Smooth muscle cell (in vitro differentiated cells): ENCODE data around the gene LRRC42. TPM values are rescaled to one million over a fixed set of nuclear protein-coding genes. Genes with fewer than 3 reads are reported as not detected.

ENCODE experiments used
- DNase-seq: peaks from one replicate; lab custom pipeline; 2025; ENCODE audit not compliant: unreplicated experiment; lab: John Stamatoyannopoulos, UW
- H2AFZ ChIP-seq: fragments of 200-600 bp; sonication (generic); 2 replicates; pipeline ENCODE4 v1.6.0; 2016; ENCODE audit warnings: antibody characterized with exemption, low read depth, mild to moderate bottlenecking
- H3F3A ChIP-seq: fragments of 200-600 bp; sonication (generic); 2 replicates; pipeline ENCODE4 v1.6.0; 2017; ENCODE audit warnings: antibody characterized with exemption, low read depth
- H3K27ac ChIP-seq: fragments of 200-600 bp; sonication (generic); 2 replicates; pipeline ENCODE4 v1.5.1; 2016; ENCODE audit warnings: low read depth, mild to moderate bottlenecking
- H3K27me3 ChIP-seq: fragments of 200-600 bp; sonication (generic); 2 replicates; pipeline ENCODE4 v1.6.1; 2016; ENCODE audit warnings: low read depth, mild to moderate bottlenecking
- H3K36me3 ChIP-seq: fragments of 200-600 bp; sonication (generic); 2 replicates; pipeline ENCODE4 v1.5.1; 2016; ENCODE audit warnings: low read depth
- H3K4me1 ChIP-seq: fragments of 200-600 bp; sonication (generic); 2 replicates; pipeline ENCODE4 v1.5.1; 2016; ENCODE audit warnings: low read depth
- H3K4me2 ChIP-seq: fragments of 200-600 bp; sonication (generic); 2 replicates; pipeline ENCODE4 v1.6.0; 2016; ENCODE audit warnings: mild to moderate bottlenecking
- H3K4me3 ChIP-seq: fragments of 200-600 bp; sonication (generic); 2 replicates; pipeline ENCODE4 v1.5.1; 2016; ENCODE audit warnings: mild to moderate bottlenecking
- H3K79me2 ChIP-seq: fragments of 200-600 bp; sonication (generic); 2 replicates; pipeline ENCODE4 v1.6.0; 2016; ENCODE audit warnings: low read depth, mild to moderate bottlenecking
- H3K9ac ChIP-seq: fragments of 200-600 bp; sonication (generic); 2 replicates; pipeline ENCODE4 v1.6.0; 2016; ENCODE audit warnings: low read depth
- H3K9me3 ChIP-seq: fragments of 200-600 bp; sonication (generic); replicated peaks from 2 replicates; pipeline ENCODE4 v1.5.1; 2016; ENCODE audit warnings: low read depth
- H4K20me1 ChIP-seq: fragments of 200-600 bp; sonication (generic); 2 replicates; pipeline ENCODE4 v1.6.0; 2016; ENCODE audit warnings: low read depth
- WGBS: methylation state at CpG from one replicate; pipeline ENCODE4 v1.1.7; 2016; ENCODE audit warnings: low lambda C conversion rate; 5-methylcytosine and 5-hydroxymethylcytosine counted together
- polyA plus RNA-seq: library from polyadenylated mRNA; unstranded; fragments of >200 nt; fragmentation: Nextera tagmentation; extraction: Ambion mirVana; gene quantifications from 2 replicates; pipeline ENCODE4 v1.2.1, GENCODE V29; 2016
- total RNA-seq: library from RNA; depleted of rRNA; stranded (reverse); fragments of >200 nt; gene quantifications from 2 replicates; pipeline ENCODE4 v1.2.3, GENCODE V29; 2014
- TF ChIP-seq, protein P1 (sequence below): fragments of 200-600 bp; sonication (generic); IDR thresholded peaks from 2 replicates; pipeline ENCODE4 v1.5.1; 2017; ENCODE audit warnings: borderline replicate concordance, mild to moderate bottlenecking, antibody characterized with exemption; ENCODE audit not compliant: insufficient read depth, poor library complexity, severe bottlenecking

Gene LRRC42, protein sequence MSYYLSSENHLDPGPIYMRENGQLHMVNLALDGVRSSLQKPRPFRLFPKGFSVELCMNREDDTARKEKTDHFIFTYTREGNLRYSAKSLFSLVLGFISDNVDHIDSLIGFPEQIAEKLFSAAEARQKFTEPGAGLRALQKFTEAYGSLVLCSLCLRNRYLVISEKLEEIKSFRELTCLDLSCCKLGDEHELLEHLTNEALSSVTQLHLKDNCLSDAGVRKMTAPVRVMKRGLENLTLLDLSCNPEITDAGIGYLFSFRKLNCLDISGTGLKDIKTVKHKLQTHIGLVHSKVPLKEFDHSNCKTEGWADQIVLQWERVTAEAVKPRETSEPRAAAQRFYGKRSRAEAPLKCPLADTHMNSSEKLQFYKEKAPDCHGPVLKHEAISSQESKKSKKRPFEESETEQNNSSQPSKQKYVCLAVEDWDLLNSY
- total RNA-seq (36.5 and 56.2 TPM in 2 replicates), polyA plus RNA-seq (37.0 and 38.0 TPM in 2 replicates)

DNA sequence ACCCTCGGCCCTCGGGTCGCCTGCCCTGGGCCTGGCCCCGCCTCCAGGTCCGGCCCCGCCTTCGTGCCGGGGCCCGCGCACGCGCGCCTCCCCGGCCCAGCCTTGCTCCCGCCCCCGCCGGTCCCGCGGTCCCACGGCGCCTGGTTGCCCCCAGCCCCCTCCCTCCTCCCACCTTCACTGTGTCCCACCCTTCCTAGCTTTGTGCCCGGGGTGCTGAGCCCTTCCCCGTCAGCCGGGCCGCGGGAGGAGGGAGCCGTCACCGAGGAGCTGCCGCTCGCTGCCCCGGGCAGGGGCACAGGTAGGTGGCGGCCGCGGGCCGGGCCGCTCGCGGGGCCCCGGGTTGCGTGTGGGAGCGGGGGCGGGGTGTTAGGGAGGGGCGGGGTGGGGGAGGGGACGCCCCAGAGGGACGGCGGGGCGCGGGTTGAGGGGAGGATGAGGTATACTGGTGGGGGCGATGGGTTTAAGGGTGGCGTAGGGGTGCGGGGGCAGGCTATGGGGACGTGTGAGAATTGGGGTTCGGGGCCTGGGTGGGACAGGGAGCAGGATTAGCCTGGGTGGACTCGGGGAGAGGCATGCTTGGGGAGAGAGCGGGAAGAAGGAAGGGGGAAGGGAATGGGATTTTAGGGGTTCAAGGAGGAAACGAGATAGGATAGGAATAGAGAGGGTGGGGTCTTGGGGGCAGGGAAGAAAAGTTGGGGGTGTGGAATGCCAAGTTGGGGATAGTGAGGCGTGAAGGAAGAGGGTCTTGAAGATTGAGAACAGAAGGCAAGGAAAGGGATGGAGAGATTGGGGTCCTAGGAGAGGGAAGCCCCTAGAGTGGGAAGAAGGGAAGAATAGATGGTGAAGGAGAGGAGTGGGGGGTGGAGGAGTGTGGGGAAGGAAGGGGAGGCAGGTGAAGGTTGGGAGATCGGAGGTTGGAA, at the start of gene LRRC42:
Gene LRRC42, plus strand, starts transcription at position 99 of the 920 bp plus-strand sequence. CDS start 5,650 bp downstream, outside the sequence.
- H3K36me3 ChIP-seq: no peaks in the 10 kb centered on the region
- DNase-seq: no peak
- peak within 1 kb of the TSS; percentile 100 for H3K4me3 ChIP-seq
- TF ChIP-seq, protein P1, sequence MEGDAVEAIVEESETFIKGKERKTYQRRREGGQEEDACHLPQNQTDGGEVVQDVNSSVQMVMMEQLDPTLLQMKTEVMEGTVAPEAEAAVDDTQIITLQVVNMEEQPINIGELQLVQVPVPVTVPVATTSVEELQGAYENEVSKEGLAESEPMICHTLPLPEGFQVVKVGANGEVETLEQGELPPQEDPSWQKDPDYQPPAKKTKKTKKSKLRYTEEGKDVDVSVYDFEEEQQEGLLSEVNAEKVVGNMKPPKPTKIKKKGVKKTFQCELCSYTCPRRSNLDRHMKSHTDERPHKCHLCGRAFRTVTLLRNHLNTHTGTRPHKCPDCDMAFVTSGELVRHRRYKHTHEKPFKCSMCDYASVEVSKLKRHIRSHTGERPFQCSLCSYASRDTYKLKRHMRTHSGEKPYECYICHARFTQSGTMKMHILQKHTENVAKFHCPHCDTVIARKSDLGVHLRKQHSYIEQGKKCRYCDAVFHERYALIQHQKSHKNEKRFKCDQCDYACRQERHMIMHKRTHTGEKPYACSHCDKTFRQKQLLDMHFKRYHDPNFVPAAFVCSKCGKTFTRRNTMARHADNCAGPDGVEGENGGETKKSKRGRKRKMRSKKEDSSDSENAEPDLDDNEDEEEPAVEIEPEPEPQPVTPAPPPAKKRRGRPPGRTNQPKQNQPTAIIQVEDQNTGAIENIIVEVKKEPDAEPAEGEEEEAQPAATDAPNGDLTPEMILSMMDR: peak; percentile 17
- peaks cover 9% of the 10 kb centered on the region for H3K4me1 ChIP-seq
- H3K9ac ChIP-seq: peak within 1 kb of the TSS; percentile 88
- H3K79me2 ChIP-seq: peaks cover 83% of the 10 kb centered on the region
- H4K20me1 ChIP-seq: peaks cover 44% of the 10 kb centered on the region
- no peaks in the 10 kb centered on the region for H3F3A ChIP-seq
- H3K27me3 ChIP-seq: no peaks in the 10 kb centered on the region
- peak within 1 kb of the TSS; percentile 97 for H3K4me2 ChIP-seq
- no peaks in the 10 kb centered on the region for H3K9me3 ChIP-seq
- H2AFZ ChIP-seq: peak within 1 kb of the TSS; percentile 100
- 2% methylated on average over 8 of the region's 58 CpGs for WGBS
- peak within 1 kb of the TSS; percentile 74 for H3K27ac ChIP-seq

DNA sequence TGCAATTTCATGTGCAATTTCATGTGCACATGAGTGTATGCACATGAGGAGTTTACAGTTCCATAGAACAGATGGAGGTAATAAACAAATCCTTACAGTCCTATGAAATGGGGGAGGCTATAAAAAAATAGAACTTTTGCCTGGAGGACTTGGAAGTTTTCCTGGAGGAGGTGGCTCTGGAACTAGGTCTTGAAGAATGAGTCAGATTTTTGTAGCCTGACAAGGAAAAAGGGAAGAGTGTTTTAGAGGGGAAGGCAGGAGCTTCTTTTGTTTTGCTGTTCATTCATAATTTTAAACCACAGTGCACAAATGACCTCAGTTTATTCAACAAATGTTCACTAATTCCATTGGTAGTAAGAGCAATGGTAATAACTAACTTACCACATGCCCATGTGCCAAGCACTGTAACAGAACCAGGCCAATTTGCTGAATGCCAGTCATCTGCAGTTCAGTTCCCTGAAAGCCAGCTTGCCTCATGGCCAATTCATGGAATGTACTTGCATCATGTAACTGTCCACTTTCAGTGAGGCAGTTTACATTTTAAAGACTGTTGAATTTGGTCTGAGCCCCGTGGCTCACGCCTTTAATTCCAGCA, 49.4 kb upstream of the LRRC42 start:
- Histone ChIP-seq H3K36me3 (no peaks in the 10 kb centered on the region), H3K4me2 (peak overlapping the region; percentile 35), H3F3A (no peaks in the 10 kb centered on the region), H2AFZ (no peak overlapping the region), H3K4me1 (no peaks in the 10 kb centered on the region), H3K9me3 (no peaks in the 10 kb centered on the region), H3K27ac (peak overlapping the region; percentile 35), H3K27me3 (no peaks in the 10 kb centered on the region), H3K4me3 (no peak overlapping the region), H4K20me1 (no peaks in the 10 kb centered on the region), H3K79me2 (no peaks in the 10 kb centered on the region), H3K9ac (no peak overlapping the region)
- DNase-seq: no peak
- WGBS: 67% methylated on average over 2 of the region's 2 CpGs
- TF ChIP-seq, protein P1: no peak

DNA sequence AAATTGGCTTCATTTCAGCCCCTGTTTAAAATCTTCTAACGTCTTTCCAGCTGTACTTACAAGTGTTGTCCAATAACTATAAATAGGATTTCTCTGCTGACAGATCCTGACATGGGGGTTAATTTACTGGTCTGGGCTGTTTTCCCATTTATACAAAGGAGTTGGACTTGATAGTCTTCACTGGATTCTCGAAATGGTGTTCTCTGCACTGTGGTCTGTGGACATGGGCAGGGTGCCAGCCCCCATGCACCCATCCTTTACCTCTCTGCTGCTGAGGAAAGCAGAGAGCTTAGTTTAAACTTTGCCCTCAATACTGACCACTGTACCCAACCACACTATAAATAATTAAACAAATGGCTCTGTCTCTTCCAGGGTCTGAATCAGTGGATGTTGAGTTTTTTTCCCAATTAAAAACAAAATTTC, 46.9 kb upstream of the LRRC42 start:
- Histone ChIP-seq H3K4me3 (no peak overlapping the region), H3K27me3 (no peaks in the 10 kb centered on the region), H4K20me1 (no peaks in the 10 kb centered on the region), H2AFZ (no peak overlapping the region), H3K27ac (no peak overlapping the region), H3K36me3 (no peaks in the 10 kb centered on the region), H3K4me2 (no peak overlapping the region), H3K9ac (no peak overlapping the region), H3F3A (no peaks in the 10 kb centered on the region), H3K9me3 (no peaks in the 10 kb centered on the region), H3K79me2 (no peaks in the 10 kb centered on the region), H3K4me1 (no peaks in the 10 kb centered on the region)
- TF ChIP-seq, protein P1: no peak
- no peak for DNase-seq
- WGBS: 74% methylated on average over 2 of the region's 2 CpGs
